ENCODE data around the gene GPR27.

The GPR27 gene

GRCh38 chr3:71753701-71754609 lies at the start of gene GPR27:
TSS of gene GPR27 (plus strand) at chr3:71753855. CDS start at chr3:71754050, 195 bp downstream.
- no peak for FAIRE-seq

GRCh38 chr3:71704915-71705314 lies 48.7 kb upstream of the GPR27 start:
- no peak for FAIRE-seq

- no peak for FAIRE-seq
These were observed 48.0 kb upstream of the GPR27 start for GRCh38 chr3:71705681-71706080.

- FAIRE-seq = no peak
These were observed 46.1 kb upstream of the GPR27 start for GRCh38 chr3:71707595-71707994.

GRCh38 chr3:71708476-71709105 lies 45.1 kb upstream of the GPR27 start:
- no peak for FAIRE-seq

GRCh38 chr3:71709908-71710511 lies 43.6 kb upstream of the GPR27 start:
- no peak for FAIRE-seq

- peak; percentile 92 for FAIRE-seq
These were observed 42.7 kb upstream of the GPR27 start for GRCh38 chr3:71710906-71711494.

GRCh38 chr3:71713041-71713440 lies 40.6 kb upstream of the GPR27 start:
- FAIRE-seq = no peak

GRCh38 chr3:71714595-71714994 lies 39.1 kb upstream of the GPR27 start:
- no peak for FAIRE-seq

GRCh38 chr3:71718072-71718471 lies 35.6 kb upstream of the GPR27 start:
- FAIRE-seq = no peak

GRCh38 chr3:71721002-71721401 lies 32.7 kb upstream of the GPR27 start:
- FAIRE-seq = no peak

GRCh38 chr3:71721651-71722157 lies 32.0 kb upstream of the GPR27 start:
- FAIRE-seq = no peak

- no peak for FAIRE-seq
These were observed 31.0 kb upstream of the GPR27 start for GRCh38 chr3:71722693-71723092.

GRCh38 chr3:71723452-71724170 lies 30.0 kb upstream of the GPR27 start:
- no peak for FAIRE-seq

- FAIRE-seq = no peak
These were observed 29.5 kb upstream of the GPR27 start for GRCh38 chr3:71724171-71724453.

GRCh38 chr3:71724584-71725270 lies 28.9 kb upstream of the GPR27 start:
- FAIRE-seq = no peak

GRCh38 chr3:71725271-71725991 lies 28.2 kb upstream of the GPR27 start, which contains the start of gene EIF4E3:
TSS of gene EIF4E3 (minus strand) at chr3:71725402. CDS start at chr3:71725367, 35 bp downstream.
- FAIRE-seq = no peak

GRCh38 chr3:71726146-71726545 lies 27.5 kb upstream of the GPR27 start:
- FAIRE-seq = no peak

- no peak for FAIRE-seq
These were observed 24.9 kb upstream of the GPR27 start for GRCh38 chr3:71728632-71729342.

GRCh38 chr3:71732637-71733036 lies 21.0 kb upstream of the GPR27 start:
- no peak for FAIRE-seq

- no peak for FAIRE-seq
These were observed 20.3 kb upstream of the GPR27 start for GRCh38 chr3:71733319-71733718.
